Panc1 (cell line): ENCODE results near the gene DDX17.

Source experiments
- POLR2AphosphoS5 ChIP-seq: IDR thresholded peaks from 2 replicates; pipeline ENCODE4 v1.6.1; 2012; ENCODE audit warnings: mild to moderate bottlenecking, low read depth, low read length, moderate library complexity
- TF ChIP-seq, protein P1 (sequence below): fragments of 450-650 bp; IDR thresholded peaks from 2 replicates; pipeline ENCODE4 v1.5.1; 2017; ENCODE audit warnings: mild to moderate bottlenecking
- TF ChIP-seq, protein P2 (sequence below), 2 experiments: IDR thresholded peaks; 2 replicates each; pipeline ENCODE4 v1.6.1; 2011 to 2012; ENCODE audit warnings: low read depth in 2 of 2, control low read depth in 1 of 2, low read length in 1 of 2, mild to moderate bottlenecking in 1 of 2, moderate library complexity in 1 of 2; ENCODE audit not compliant: insufficient read depth in 1 of 2

DNA sequence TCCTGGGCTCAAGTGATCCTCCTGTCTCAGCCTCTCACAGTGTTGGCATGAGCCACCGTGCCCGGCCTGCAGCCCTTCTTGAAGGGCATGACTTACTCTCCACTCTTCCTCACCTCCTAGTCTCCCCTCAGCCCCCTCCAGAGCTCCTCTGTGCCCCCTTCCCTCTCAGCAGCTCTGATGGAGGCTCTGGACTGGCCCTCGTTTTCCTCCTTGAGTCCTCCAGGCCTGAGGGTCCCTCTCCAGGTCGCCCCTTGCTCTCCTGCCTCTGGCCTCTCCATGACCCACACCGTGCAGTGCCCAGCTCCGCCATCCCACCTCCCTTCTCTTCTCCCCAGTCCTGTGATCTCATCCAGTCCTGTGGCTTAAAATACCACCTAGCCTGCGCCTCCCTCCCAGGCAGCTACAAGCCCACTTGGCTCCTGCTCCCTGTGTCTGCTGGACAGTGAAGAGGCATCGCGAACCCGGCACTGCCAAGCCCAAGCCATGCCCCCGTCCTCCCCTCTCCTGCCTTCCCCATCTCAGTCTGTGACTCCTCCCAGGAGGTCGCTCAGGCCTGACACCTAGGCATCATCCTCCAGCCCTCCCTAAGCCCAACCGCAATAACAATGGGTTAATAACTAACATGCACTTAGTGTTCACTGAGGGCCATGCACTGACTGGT, 63.0 kb downstream of the DDX17 start:
- TF ChIP-seq, protein P1, sequence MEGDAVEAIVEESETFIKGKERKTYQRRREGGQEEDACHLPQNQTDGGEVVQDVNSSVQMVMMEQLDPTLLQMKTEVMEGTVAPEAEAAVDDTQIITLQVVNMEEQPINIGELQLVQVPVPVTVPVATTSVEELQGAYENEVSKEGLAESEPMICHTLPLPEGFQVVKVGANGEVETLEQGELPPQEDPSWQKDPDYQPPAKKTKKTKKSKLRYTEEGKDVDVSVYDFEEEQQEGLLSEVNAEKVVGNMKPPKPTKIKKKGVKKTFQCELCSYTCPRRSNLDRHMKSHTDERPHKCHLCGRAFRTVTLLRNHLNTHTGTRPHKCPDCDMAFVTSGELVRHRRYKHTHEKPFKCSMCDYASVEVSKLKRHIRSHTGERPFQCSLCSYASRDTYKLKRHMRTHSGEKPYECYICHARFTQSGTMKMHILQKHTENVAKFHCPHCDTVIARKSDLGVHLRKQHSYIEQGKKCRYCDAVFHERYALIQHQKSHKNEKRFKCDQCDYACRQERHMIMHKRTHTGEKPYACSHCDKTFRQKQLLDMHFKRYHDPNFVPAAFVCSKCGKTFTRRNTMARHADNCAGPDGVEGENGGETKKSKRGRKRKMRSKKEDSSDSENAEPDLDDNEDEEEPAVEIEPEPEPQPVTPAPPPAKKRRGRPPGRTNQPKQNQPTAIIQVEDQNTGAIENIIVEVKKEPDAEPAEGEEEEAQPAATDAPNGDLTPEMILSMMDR: no peak
- TF ChIP-seq, protein P2, sequence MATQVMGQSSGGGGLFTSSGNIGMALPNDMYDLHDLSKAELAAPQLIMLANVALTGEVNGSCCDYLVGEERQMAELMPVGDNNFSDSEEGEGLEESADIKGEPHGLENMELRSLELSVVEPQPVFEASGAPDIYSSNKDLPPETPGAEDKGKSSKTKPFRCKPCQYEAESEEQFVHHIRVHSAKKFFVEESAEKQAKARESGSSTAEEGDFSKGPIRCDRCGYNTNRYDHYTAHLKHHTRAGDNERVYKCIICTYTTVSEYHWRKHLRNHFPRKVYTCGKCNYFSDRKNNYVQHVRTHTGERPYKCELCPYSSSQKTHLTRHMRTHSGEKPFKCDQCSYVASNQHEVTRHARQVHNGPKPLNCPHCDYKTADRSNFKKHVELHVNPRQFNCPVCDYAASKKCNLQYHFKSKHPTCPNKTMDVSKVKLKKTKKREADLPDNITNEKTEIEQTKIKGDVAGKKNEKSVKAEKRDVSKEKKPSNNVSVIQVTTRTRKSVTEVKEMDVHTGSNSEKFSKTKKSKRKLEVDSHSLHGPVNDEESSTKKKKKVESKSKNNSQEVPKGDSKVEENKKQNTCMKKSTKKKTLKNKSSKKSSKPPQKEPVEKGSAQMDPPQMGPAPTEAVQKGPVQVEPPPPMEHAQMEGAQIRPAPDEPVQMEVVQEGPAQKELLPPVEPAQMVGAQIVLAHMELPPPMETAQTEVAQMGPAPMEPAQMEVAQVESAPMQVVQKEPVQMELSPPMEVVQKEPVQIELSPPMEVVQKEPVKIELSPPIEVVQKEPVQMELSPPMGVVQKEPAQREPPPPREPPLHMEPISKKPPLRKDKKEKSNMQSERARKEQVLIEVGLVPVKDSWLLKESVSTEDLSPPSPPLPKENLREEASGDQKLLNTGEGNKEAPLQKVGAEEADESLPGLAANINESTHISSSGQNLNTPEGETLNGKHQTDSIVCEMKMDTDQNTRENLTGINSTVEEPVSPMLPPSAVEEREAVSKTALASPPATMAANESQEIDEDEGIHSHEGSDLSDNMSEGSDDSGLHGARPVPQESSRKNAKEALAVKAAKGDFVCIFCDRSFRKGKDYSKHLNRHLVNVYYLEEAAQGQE (IDR thresholded peaks at IDR 0.05; ENCODE audit: insufficient read depth in 1 of 2, low read depth in 2 of 2, low read length in 1 of 2): no peak
- TF ChIP-seq POLR2AphosphoS5: no peak
